ENCODE results near the gene POU3F1.

Gene POU3F1

DNA sequence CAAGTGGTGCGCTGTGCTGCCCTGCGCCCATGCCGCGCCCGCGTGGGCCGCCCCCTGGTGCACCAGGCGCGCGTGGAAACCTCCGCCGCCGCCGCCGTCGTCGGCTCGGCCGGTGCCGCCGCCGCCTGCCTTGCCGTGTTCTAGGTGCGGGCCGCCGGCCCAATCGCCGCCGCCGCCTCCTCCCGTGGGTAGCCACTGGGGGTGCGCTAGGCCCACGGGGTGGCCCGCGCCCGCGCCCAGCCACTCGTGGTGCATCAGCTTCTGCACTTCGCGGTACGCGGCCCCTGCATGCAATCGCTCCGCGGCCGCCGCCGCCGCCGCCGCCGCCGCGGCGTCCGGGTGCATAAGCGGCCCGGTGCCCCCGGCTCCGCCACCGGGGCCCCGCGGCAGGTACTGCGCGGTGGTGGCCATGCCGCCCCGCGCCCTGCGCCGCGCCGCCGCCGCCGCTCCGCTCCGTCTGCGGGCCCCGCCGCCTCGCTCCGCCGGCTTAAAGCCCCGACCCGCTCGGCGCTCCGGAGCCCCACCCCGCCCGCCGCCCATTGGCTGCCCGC is at the start of gene POU3F1:
Gene POU3F1, minus strand, starts transcription at position 461 of the 551 bp plus-strand sequence. Its CDS starts 50 bp downstream, at position 411.
- DNase-seq (ENCODE audit: low read depth) = no peak

DNA sequence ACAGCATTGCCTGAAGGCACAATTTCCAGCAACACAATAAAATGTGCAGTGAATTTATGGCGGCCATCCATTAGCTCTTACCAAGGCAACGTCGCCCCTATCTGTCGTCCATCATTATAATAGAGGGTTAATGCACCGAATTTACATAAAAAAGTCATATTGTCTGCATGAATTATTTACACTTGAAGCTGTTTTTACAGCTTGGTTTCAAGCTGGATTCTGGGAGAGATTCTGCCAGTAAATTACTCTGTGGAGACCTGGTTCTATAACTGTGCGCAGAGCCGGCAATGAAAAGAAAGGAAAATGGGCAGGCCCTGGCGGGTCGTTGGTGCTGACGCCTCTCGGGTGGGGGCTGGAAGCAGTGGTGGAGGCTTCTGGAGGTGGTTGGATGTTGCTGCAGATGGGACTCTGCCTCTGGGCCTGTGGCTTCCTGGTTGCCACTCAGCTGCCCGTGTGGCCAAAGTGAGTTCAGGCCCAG is 48.9 kb upstream of the POU3F1 start:
- no peak for DNase-seq (ENCODE audit: low read depth)

DNA sequence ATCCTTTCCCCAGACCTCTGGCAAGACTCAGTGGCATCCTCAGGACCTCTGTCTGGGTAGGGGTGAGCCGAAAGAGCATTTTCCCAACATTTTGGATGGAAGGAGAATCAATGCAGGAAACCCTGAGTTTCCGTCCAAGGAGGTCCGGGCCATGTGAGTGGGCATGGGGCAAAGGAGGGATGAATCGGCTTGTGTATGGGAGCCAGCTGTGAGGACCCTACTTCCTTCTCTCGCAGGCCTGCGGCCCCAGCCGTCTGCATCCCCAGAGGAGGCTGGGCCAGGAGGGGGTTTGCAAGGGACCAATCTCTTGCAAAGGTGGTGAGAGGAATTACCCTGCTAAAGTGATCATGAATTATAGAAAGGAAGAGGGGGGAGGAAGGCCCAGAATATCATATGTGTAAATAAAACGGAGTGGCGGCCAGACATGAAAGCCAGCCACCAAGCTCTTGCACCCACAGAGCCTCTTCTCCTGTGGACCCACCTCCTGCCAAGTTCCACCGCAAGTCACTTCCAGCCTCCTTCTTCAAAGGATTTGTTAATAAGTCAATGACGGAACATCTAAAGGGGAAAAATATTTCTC is 48.2 kb upstream of the POU3F1 start:
- DNase-seq (ENCODE audit: low read depth) = no peak

DNA sequence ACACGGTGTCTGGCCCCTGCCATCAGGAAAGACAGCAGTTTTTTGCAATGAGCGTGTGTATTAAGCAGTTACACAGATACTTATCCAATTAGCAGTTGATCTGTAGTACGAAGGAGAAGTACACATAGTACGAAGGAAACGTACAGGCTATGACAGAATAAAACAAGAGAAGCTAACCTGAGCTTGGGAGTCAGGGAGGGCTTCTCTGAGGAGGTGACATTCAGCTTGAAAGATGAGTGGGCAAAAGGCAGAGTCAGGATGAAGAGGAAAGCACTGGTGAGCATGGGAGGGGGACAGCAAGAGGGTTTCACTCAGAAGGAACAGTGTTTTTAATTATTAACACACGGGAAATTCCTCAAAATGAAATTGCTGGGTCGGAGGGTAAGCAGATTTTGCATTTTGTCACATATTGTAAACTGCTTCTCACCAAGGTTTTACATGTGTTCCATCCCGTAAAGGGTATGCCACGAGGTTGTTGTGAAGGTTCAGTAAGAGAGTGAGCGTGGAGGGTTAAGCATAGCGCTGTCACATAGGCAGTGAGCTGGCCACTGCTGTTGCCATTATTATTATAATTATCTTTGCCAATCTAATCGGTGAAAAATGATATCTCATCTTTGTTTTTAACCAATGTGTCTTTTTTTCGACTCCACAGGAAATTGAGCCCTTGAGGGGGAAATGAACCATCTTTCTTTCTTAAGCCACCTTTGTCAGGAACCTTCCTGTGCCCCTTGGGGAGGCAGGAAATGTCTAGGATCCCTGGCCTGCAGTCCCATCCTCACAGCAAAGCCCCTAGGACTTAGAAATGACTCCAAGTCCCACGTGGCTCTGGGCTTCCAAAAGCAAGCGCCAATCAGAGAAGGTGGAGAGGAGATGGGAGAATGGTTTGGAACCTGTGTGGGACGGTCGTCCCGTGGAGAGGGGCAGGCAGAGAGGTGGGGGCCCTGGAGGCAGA is 47.3 kb upstream of the POU3F1 start:
- no peak for DNase-seq (ENCODE audit: low read depth)

GRCh38 chr1:38092256-38092655 is 45.7 kb upstream of the POU3F1 start:
- no peak for DNase-seq (ENCODE audit: low read depth)

DNA sequence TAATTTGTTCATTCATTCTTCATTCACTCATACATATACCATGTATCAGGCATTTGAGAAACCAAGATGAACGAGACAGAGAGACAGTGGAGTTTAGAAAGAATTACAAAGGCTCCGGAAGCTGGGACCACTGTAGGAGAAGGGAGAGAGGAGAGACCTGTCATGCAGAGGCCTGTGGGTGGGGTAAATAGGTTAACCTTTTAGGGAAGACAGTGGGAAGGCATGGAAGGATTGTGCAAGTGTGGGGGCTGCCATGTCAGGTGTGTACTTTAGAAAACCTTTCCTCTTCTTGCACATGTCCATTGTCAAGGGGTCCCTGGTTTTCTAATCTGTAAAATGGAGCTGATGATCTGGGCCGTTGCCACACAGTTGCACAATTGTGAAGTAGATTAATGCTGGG is 44.2 kb upstream of the POU3F1 start:
- DNase-seq (ENCODE audit: low read depth) = no peak

DNA sequence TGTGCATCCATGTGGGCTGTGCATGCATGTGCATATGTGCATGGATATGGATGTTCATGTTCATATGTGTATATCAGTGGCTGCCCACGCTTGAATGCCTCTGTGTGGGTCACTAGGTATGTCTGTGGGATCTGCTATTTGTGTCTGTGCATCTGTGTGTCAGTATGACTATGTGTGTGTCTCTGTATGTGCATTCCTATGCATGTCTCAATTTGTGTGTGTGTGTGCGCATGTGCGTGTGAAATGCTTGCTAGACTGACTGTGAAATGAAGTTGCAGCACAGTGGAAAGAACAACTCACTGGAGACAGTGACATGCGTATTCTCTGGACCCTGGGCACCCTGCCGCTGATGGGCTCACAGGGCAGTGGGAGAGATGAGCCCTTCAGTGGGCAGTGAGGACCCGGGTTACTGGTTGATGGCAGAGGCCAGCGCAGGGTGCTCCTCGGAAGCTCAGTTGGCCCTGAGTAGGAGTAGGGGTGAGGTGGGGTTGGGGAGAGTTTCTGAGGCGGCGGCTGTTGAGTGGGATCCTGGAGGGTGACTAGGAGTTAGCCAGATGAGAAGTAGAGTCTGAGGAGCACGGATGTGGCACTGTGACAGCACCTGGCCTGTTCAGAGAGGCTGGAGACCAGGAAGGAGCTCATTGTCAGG is 43.2 kb upstream of the POU3F1 start:
- no peak for DNase-seq (ENCODE audit: low read depth)

DNA sequence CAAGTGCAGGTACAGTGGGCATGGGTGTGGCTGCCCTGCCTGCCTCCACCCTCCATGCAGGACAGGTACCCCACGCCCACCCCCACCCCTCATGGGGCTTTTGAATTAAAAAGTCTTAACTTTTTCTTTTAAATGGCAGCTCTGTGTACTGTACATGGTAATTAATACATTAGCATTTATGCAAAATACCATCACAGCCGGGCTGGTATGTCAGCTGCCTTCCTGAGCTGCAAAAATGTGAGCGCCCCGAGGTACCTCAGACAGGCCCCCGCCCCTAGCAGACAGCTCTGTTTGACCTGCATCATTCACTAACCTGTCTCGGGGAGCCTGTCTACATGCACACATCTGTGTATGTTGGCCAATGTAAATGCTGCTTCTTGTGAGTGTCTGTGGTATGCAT is 42.2 kb upstream of the POU3F1 start:
- no peak for DNase-seq (ENCODE audit: low read depth)

DNA sequence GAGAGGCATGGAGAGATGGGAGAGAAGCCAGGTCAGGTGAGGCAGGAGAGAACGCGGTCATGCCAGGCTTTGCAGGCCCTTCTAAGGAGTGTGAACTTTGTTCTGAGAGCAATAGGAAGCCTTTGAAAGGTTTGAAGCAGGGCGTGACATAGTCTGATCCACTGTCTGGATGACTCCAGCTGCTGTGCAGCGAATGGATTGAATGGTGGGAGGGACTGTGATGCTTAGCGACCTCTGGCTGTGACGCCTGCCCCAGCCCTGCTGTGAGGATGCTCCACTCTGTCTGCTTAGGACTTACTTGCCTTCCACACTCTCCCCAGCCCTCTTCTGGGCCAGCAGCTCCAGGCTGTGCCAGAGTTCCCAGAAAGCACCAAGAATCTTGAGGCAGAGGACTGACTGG is 41.8 kb upstream of the POU3F1 start:
- no peak for DNase-seq (ENCODE audit: low read depth)

GRCh38 chr1:38087676-38088075 is 41.1 kb upstream of the POU3F1 start:
- DNase-seq (ENCODE audit: low read depth) = no peak

- DNase-seq (ENCODE audit: low read depth) = no peak
Observed at GRCh38 chr1:38085666-38086330, 39.2 kb upstream of the POU3F1 start.

DNA sequence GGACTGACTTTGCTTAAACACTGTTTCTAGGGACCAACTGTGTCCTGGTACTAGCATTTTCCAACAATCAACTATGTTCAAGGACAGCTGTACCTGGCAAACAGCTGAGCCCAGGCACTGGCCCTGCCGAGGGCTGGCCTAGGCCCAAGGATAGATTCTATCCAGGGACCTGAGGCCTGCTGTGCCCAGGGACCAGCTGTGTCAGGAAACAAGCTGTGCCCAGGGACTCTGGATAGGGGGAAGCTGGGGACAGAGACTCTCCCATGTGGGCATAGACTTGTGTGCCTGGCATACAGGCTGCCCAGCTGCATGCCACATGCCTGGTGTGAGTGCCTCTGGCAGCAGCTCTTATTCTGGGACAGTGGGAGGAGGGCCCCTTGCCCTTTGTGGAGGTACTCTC is 38.1 kb upstream of the POU3F1 start:
- no peak for DNase-seq (ENCODE audit: low read depth)

DNA sequence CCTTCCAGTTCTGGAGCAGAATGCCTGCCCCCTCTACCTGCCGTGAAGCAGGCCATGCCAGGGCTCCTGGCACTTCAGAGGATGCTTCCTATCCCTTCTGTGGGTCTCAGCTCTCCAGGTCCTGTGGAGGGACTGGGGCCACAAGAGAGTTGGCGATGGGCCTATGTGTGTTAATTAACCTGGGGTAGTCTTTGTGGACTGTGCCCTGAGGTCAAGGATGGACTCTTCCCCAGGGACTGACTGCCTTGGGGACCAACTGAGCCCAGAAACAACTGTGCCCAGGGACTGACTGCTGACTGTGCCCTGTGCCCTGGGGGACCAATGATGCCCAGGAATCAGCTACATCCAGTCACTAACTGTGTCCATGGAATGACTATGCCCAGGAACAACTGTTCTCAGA is 37.5 kb upstream of the POU3F1 start:
- DNase-seq (ENCODE audit: low read depth) = no peak

GRCh38 chr1:38083541-38083940 is 36.9 kb upstream of the POU3F1 start:
- DNase-seq (ENCODE audit: low read depth) = no peak

GRCh38 chr1:38082769-38083263 is 36.2 kb upstream of the POU3F1 start:
- DNase-seq (ENCODE audit: low read depth) = no peak

GRCh38 chr1:38079019-38079418 is 32.4 kb upstream of the POU3F1 start:
- no peak for DNase-seq (ENCODE audit: low read depth)

DNA sequence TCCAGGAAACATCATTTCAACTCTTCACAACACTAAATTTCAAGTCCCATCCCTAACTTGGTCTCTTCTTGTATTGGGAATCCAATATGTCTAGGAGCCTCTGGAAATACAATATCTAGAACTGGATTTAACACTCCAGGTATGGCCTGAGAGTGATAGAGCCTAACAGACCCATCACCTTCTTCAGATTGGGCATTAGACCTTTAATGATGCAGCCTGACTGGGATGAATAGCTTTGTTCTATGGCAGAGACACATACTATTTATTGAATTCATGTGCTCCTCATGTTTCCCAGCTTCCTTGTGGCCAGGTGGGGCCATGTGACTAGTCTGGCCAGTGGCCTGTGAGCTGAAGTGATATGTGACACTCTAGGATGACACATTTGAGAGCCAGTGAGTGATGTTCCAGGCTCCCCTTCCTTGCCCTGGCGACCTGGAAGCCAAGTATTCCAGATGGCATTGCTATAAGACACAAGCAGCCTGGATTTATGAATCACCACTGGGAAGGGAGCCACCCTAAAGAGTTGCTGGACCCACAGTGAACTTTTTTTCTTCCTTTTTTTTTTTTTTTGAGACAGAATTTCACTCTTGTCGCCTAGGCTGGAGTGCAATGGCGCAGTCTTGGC is 31.0 kb upstream of the POU3F1 start:
- no peak for DNase-seq (ENCODE audit: low read depth)

GRCh38 chr1:38076455-38076854 is 29.9 kb upstream of the POU3F1 start:
- DNase-seq (ENCODE audit: low read depth) = no peak

- no peak for DNase-seq (ENCODE audit: low read depth)
Observed at GRCh38 chr1:38076038-38076437, 29.4 kb upstream of the POU3F1 start.

- DNase-seq (ENCODE audit: low read depth) = no peak
Observed at GRCh38 chr1:38075191-38075590, 28.6 kb upstream of the POU3F1 start.

- DNase-seq (ENCODE audit: low read depth) = no peak
Observed at GRCh38 chr1:38074302-38074677, 27.7 kb upstream of the POU3F1 start.
